ENCODE data around the gene RGS14.

DNA sequence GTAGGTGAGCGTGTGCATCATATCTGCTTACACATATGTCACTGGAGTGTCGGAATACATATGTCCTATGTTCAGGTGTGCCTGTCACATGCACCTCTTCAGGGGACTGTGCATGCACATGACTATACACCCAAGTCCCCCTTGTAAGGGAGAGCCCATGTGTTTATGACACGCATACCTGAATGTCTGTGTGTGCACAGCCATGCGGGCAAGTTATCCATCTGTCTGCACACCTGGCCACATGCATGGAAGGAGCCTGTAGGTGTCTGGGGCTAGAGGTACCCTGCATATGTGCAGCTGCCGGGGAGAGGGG, 622 bp upstream of the RGS14 start:
- TF ChIP-seq, protein P1, sequence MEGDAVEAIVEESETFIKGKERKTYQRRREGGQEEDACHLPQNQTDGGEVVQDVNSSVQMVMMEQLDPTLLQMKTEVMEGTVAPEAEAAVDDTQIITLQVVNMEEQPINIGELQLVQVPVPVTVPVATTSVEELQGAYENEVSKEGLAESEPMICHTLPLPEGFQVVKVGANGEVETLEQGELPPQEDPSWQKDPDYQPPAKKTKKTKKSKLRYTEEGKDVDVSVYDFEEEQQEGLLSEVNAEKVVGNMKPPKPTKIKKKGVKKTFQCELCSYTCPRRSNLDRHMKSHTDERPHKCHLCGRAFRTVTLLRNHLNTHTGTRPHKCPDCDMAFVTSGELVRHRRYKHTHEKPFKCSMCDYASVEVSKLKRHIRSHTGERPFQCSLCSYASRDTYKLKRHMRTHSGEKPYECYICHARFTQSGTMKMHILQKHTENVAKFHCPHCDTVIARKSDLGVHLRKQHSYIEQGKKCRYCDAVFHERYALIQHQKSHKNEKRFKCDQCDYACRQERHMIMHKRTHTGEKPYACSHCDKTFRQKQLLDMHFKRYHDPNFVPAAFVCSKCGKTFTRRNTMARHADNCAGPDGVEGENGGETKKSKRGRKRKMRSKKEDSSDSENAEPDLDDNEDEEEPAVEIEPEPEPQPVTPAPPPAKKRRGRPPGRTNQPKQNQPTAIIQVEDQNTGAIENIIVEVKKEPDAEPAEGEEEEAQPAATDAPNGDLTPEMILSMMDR (IDR thresholded peaks at IDR 0.05): no peak
- TF ChIP-seq POLR2AphosphoS5 (IDR thresholded peaks at IDR 0.05) (no peak), POLR2A (IDR thresholded peaks at IDR 0.05) (no peak), EP300 (IDR thresholded peaks at IDR 0.05) (no peak)
